H1 (cell line): ENCODE measurements around the gene PRXL2B. TPM values are rescaled to one million over a fixed set of nuclear protein-coding genes. Genes with fewer than 3 reads are reported as not detected.

Source experiments
- CTCF ChIA-PET: fragments of 300-600 bp; sonication (Branson Sonifier 250); formaldehyde crosslinking; loops from one replicate; lab custom pipeline; 2021; ENCODE audit not compliant: partially characterized antibody; lab: Charles Lee
- POLR2A ChIA-PET: fragments of 300-600 bp; sonication (Branson Sonifier 250); formaldehyde crosslinking; loops from one replicate; lab custom pipeline; 2021; ENCODE audit warnings: inconsistent platforms; ENCODE audit not compliant: partially characterized antibody; lab: Charles Lee
- DNase-seq, 2 experiments: peaks; one replicate each; pipeline versions ENCODE4 v3.0.0 to v3.0.0-alpha.2; 2010 to 2022; ENCODE audit warnings: low spot score in 2 of 2, low read depth in 1 of 2, mixed read lengths in 1 of 2
- FAIRE-seq: peaks from 2 replicates; lab custom pipeline; 2011; peaks lifted over from hg19 to GRCh38; lab: Jason Lieb, UNC
- H2AFZ ChIP-seq: 2 replicates; pipeline ENCODE4 v1.8.1; 2012; ENCODE audit warnings: low read length, inconsistent platforms
- H2AK5ac ChIP-seq: 2 replicates; pipeline ENCODE4 v1.6.1; 2013; ENCODE audit warnings: low read depth, low read length
- H2BK120ac ChIP-seq: replicated peaks from 2 replicates; pipeline ENCODE3; 2013; ENCODE audit warnings: low read depth, low read length, inconsistent platforms
- H2BK12ac ChIP-seq: 2 replicates; pipeline ENCODE4 v1.6.1; 2013; ENCODE audit warnings: low read depth, low read length
- H2BK15ac ChIP-seq: 2 replicates; pipeline ENCODE4 v1.6.1; 2013; ENCODE audit warnings: low read length
- H2BK20ac ChIP-seq: 2 replicates; pipeline ENCODE4 v1.6.1; 2013; ENCODE audit warnings: low read length
- H2BK5ac ChIP-seq: 2 replicates; pipeline ENCODE4 v1.6.1; 2013; ENCODE audit warnings: low read depth, low read length
- H3K14ac ChIP-seq: 2 replicates; pipeline ENCODE4 v1.6.1; 2013; ENCODE audit warnings: inconsistent platforms; ENCODE audit not compliant: insufficient read length
- H3K18ac ChIP-seq: 2 replicates; pipeline ENCODE4 v1.6.1; 2013; ENCODE audit warnings: low read length; ENCODE audit errors: extremely low read depth
- H3K23ac ChIP-seq: 2 replicates; pipeline ENCODE4 v1.6.1; 2013; ENCODE audit warnings: inconsistent platforms; ENCODE audit not compliant: insufficient read length
- H3K23me2 ChIP-seq: 2 replicates; pipeline ENCODE4 v1.6.1; 2013; ENCODE audit warnings: low read depth, low read length
- H3K27ac ChIP-seq: 2 replicates; pipeline ENCODE4 v1.6.1; 2011; ENCODE audit warnings: low read depth, low read length, inconsistent platforms
- H3K27me3 ChIP-seq, 4 experiments: replicated peaks in 1 of 4; 1 replicate in 1 of 4; 2 replicates in 3 of 4; pipeline versions ENCODE4 v1.6.1 to v1.8.1; 2011 to 2013; ENCODE audit warnings: low read length in 3 of 4, mild to moderate bottlenecking in 3 of 4, inconsistent platforms in 2 of 4, mixed read lengths in 2 of 4, moderate library complexity in 1 of 4; ENCODE audit not compliant: control insufficient read depth in 3 of 4, insufficient read depth in 3 of 4; ENCODE audit errors: extremely low read depth in 1 of 4
- H3K36me3 ChIP-seq, 4 experiments: 2 replicates each; pipeline versions ENCODE4 v1.6.1 to v1.8.1; 2011 to 2013; ENCODE audit warnings: mild to moderate bottlenecking in 4 of 4, low read length in 3 of 4, moderate library complexity in 2 of 4, control low read depth in 1 of 4, inconsistent platforms in 1 of 4; ENCODE audit not compliant: insufficient read depth in 4 of 4, control insufficient read depth in 2 of 4
- H3K4ac ChIP-seq: replicated peaks from 2 replicates; pipeline ENCODE3; 2013; ENCODE audit warnings: low read length, low read depth, mixed read lengths, inconsistent platforms; ENCODE audit not compliant: insufficient read length
- H3K4me1 ChIP-seq, 4 experiments: replicated peaks in 1 of 4; 1 replicate in 1 of 4; 2 replicates in 3 of 4; pipeline versions ENCODE4 v1.6.1 to v1.8.1; 2011 to 2013; ENCODE audit warnings: low read length in 3 of 4, inconsistent platforms in 2 of 4, mixed read lengths in 1 of 4; ENCODE audit not compliant: insufficient read depth in 4 of 4, control insufficient read depth in 3 of 4
- H3K4me2 ChIP-seq, 2 experiments: 2 replicates each; pipeline versions ENCODE4 v1.6.1 to v1.8.1; 2011 to 2013; ENCODE audit warnings: low read depth in 2 of 2, low read length in 2 of 2, control low read depth in 1 of 2, inconsistent platforms in 1 of 2, mild to moderate bottlenecking in 1 of 2; ENCODE audit not compliant: insufficient read depth in 1 of 2
- H3K4me3 ChIP-seq, 4 experiments: fragments of 200-600, 300-600 bp in 1 of 4; sonication (generic), shearing (Covaris generic), sonication (Bioruptor Twin) in 1 of 4; 2 replicates each; pipeline versions ENCODE4 v1.5.1 to v1.8.1; 2011 to 2016; ENCODE audit warnings: low read length in 4 of 4, low read depth in 3 of 4, control low read depth in 2 of 4, inconsistent platforms in 2 of 4, mild to moderate bottlenecking in 2 of 4, mixed read lengths in 1 of 4, moderate library complexity in 1 of 4; ENCODE audit not compliant: insufficient read depth in 2 of 4; ENCODE audit errors: extremely low read depth in 1 of 4
- H3K56ac ChIP-seq: replicated peaks from 2 replicates; pipeline ENCODE3; 2013; ENCODE audit warnings: low read depth, mild to moderate bottlenecking, mixed read lengths, low read length, inconsistent platforms; ENCODE audit not compliant: insufficient read length
- H3K79me1 ChIP-seq: 2 replicates; pipeline ENCODE4 v1.6.1; 2013; ENCODE audit warnings: low read depth, low read length, control low read depth
- H3K79me2 ChIP-seq, 2 experiments: 2 replicates each; pipeline versions ENCODE4 v1.6.1 to v1.8.1; 2012 to 2013; ENCODE audit warnings: low read length in 2 of 2, mild to moderate bottlenecking in 2 of 2, inconsistent platforms in 1 of 2; ENCODE audit not compliant: insufficient read depth in 2 of 2, control insufficient read depth in 1 of 2
- H3K9ac ChIP-seq, 4 experiments: replicated peaks in 1 of 4; 1 replicate in 1 of 4; 2 replicates in 3 of 4; pipeline versions ENCODE4 v1.6.1 to v1.8.1; 2011 to 2013; ENCODE audit warnings: low read depth in 3 of 4, low read length in 3 of 4, control low read depth in 2 of 4, mild to moderate bottlenecking in 2 of 4, moderate library complexity in 2 of 4, inconsistent platforms in 1 of 4; ENCODE audit errors: extremely low read depth in 1 of 4
- H3K9me3 ChIP-seq, 2 experiments: 2 replicates each; pipeline versions ENCODE4 v1.6.1 to v1.8.1; 2012 to 2013; ENCODE audit warnings: mild to moderate bottlenecking in 2 of 2, moderate library complexity in 2 of 2, control low read depth in 1 of 2, inconsistent platforms in 1 of 2, low read depth in 1 of 2, low read length in 1 of 2, mixed read lengths in 1 of 2; ENCODE audit not compliant: insufficient read depth in 2 of 2
- H4K20me1 ChIP-seq, 2 experiments: replicated peaks in 1 of 2; 2 replicates each; pipeline versions ENCODE3 to v1.8.1; 2011 to 2013; ENCODE audit warnings: inconsistent platforms in 2 of 2, low read length in 2 of 2, mild to moderate bottlenecking in 1 of 2; ENCODE audit not compliant: insufficient read depth in 2 of 2, control insufficient read depth in 1 of 2
- H4K5ac ChIP-seq: 2 replicates; pipeline ENCODE4 v1.6.1; 2013; ENCODE audit warnings: low read length, low read depth, mixed read lengths, inconsistent platforms; ENCODE audit not compliant: insufficient read length
- H4K8ac ChIP-seq: 2 replicates; pipeline ENCODE4 v1.8.0; 2013; ENCODE audit warnings: mild to moderate bottlenecking, moderate library complexity, low read length, inconsistent platforms; ENCODE audit not compliant: insufficient read depth; ENCODE audit errors: extremely low read depth
- H4K91ac ChIP-seq: replicated peaks from 2 replicates; pipeline ENCODE3; 2013; ENCODE audit warnings: low read length, mixed read lengths, inconsistent platforms; ENCODE audit not compliant: insufficient read length
- CTCF ChIP-seq, 3 experiments: IDR thresholded peaks; 1 replicate in 2 of 3; 2 replicates in 1 of 3; pipeline versions ENCODE4 v1.5.1 to v1.6.1; 2011; ENCODE audit warnings: low read length in 3 of 3, mild to moderate bottlenecking in 3 of 3, inconsistent platforms in 2 of 3, low read depth in 1 of 3, moderate library complexity in 1 of 3; ENCODE audit not compliant: insufficient read depth in 1 of 3; ENCODE audit errors: control extremely low read depth in 1 of 3
- E2F6 ChIP-seq: IDR thresholded peaks from 2 replicates; pipeline ENCODE4 v1.6.1; 2012; ENCODE audit warnings: inconsistent platforms
- EGR1 ChIP-seq: IDR thresholded peaks from 2 replicates; pipeline ENCODE4 v1.6.1; 2011; ENCODE audit warnings: low read depth, low read length, borderline replicate concordance
- GABPA ChIP-seq: IDR thresholded peaks from 2 replicates; pipeline ENCODE4 v1.6.1; 2011; ENCODE audit warnings: mild to moderate bottlenecking, low read length, moderate library complexity, borderline replicate concordance; ENCODE audit not compliant: insufficient read depth
- RAD21 ChIP-seq, 2 experiments: IDR thresholded peaks in 1 of 2; conservative IDR thresholded peaks in 1 of 2; 2 replicates each; pipeline ENCODE4 v1.6.1; 2011; ENCODE audit warnings: low read depth in 2 of 2, low read length in 2 of 2, improper control_type of control experiment in 1 of 2, inconsistent platforms in 1 of 2, mild to moderate bottlenecking in 1 of 2, moderate library complexity in 1 of 2
- SP4 ChIP-seq: IDR thresholded peaks from 2 replicates; pipeline ENCODE4 v1.6.1; 2012; ENCODE audit warnings: low read length, inconsistent platforms
- TCF12 ChIP-seq: IDR thresholded peaks from 2 replicates; pipeline ENCODE4 v1.6.1; 2011; ENCODE audit warnings: low read depth, mild to moderate bottlenecking, low read length
- TEAD4 ChIP-seq: IDR thresholded peaks from 2 replicates; pipeline ENCODE4 v1.6.1; 2012; ENCODE audit warnings: low read depth, low read length, inconsistent platforms, mixed read lengths
- WGBS, 2 experiments: shearing (Covaris generic) in 1 of 2; methylation state at CpG; one replicate each; pipeline versions ENCODE4 v1.1.6 to v1.1.7; 2013 to 2015; ENCODE audit warnings: low lambda C conversion rate in 2 of 2, mixed read lengths in 2 of 2, inconsistent platforms in 1 of 2, low coverage in 1 of 2, missing lambda C conversion rate in 1 of 2; ENCODE audit not compliant: insufficient replicate concordance in 2 of 2, insufficient coverage in 1 of 2, insufficient read length in 1 of 2; ENCODE audit errors: extremely low coverage in 1 of 2, missing lambda C conversion rate in 1 of 2; 5-methylcytosine and 5-hydroxymethylcytosine counted together
- polyA plus RNA-seq, 7 experiments: library from polyadenylated mRNA; depleted of rRNA in 3 of 7; stranded (reverse) in 5 of 7; unstranded in 2 of 7; fragments of >200 nt in 5 of 7; fragments of 200-250 nt in 2 of 7; gene quantifications; 1 replicate in 5 of 7; 2 replicates in 1 of 7; 4 replicates in 1 of 7; pipeline versions ENCODE4 v1.2.1 to v1.2.3, GENCODE V29; 2011 to 2013; ENCODE audit warnings: missing spikeins in 2 of 7, mixed read lengths in 2 of 7
- total RNA-seq: library from RNA; stranded (reverse); fragmentation: NEBNext Ultra II Directional; extraction: Animal tissue kit (Norgen Biotek cat#: 25700); gene quantifications from 2 replicates; pipeline ENCODE4 v1.2.1, GENCODE V29; 2021

Gene PRXL2B
- total and polyA plus RNA-seq, 2 of the 8 experiments (the other 6 are each of a cell fraction or from before 2014, with no cell fraction given) = 35.3 to 46.0 TPM

- no peaks in the 10 kb centered on the region for H3K36me3 ChIP-seq
- peak in 1 of 2 experiments; percentile 94 for DNase-seq
- no peak overlapping the region for H2AK5ac ChIP-seq
- no peak overlapping the region for H4K5ac ChIP-seq
- H2BK120ac ChIP-seq = no peak overlapping the region
- H3K4me2 ChIP-seq = peak overlapping the region; percentile 82 to 92
- H3K4me1 ChIP-seq = peaks cover 0 to 31% (median 26%) of the 10 kb centered on the region in 4 experiments; a peak in 6 of 7 replicates
- no peaks in the 10 kb centered on the region for H3K79me1 ChIP-seq
- peak overlapping the region in 1 of 4 experiments; percentile 75; a peak in 4 of 8 replicates for H3K4me3 ChIP-seq
- H3K27ac ChIP-seq = no peak overlapping the region
- no peak overlapping the region for H2BK20ac ChIP-seq
- H2BK5ac ChIP-seq = no peak overlapping the region; the same call in 1 of the 2 replicates
- no peaks in the 10 kb centered on the region for H4K20me1 ChIP-seq
- H3K27me3 ChIP-seq = peaks cover 0 to 7% (median 3%) of the 10 kb centered on the region in 4 experiments; a peak in 3 of 7 replicates
- peaks cover 10% of the 10 kb centered on the region; the same call in 1 of the 2 replicates for H3K23me2 ChIP-seq
- H2BK15ac ChIP-seq = no peak overlapping the region; the same call in 1 of the 2 replicates
- no peak overlapping the region for H4K91ac ChIP-seq
- no peak overlapping the region for H4K8ac ChIP-seq
- no peaks in the 10 kb centered on the region for H3K79me2 ChIP-seq
- no peak overlapping the region; the same call in 1 of the 2 replicates for H3K18ac ChIP-seq
- ChIA-PET CTCF (interaction anchor here (0.6 to 3.7 kb wide), 28 partner anchors 8 to 1546 kb away, joined by 3 to 27 read pairs (median 4); partner anchors contain the start of genes HES5, PANK4 and PEX10), POLR2A (interaction anchor here (0.6 to 1.6 kb wide), 8 partner anchors 12 to 513 kb away, joined by 3 to 9 read pairs (median 4); partner anchors contain the start of genes MORN1 and RER1)
- H2BK12ac ChIP-seq = no peak overlapping the region
- H3K9ac ChIP-seq = no peak overlapping the region
- no peak overlapping the region for H3K14ac ChIP-seq
- 58% methylated on average over 12 of the region's 17 CpGs; no CpG with 5 or more reads in 1 of the 2 experiments for WGBS, 2 experiments
- no peak overlapping the region for H3K4ac ChIP-seq
- H2AFZ ChIP-seq = no peak overlapping the region
- H3K9me3 ChIP-seq = no peaks in the 10 kb centered on the region
- no peak overlapping the region for H3K23ac ChIP-seq
- H3K56ac ChIP-seq = no peak overlapping the region
- no peak for FAIRE-seq
- TF ChIP-seq E2F6 = peak; percentile 38; the same call in 1 of the 2 replicates
- TF ChIP-seq GABPA = peak; percentile 80; the same call in 1 of the 2 replicates
- peak; percentile 85 to 89 for TF ChIP-seq RAD21 (IDR thresholded peaks at IDR 0.05 in 1 of 2, conservative IDR thresholded peaks at IDR 0.05 in 1 of 2; ENCODE audit: low read depth in 2 of 2, low read length in 2 of 2)
- no peak for TF ChIP-seq EGR1
- no peak for TF ChIP-seq SP4
- TF ChIP-seq TCF12 = peak; percentile 71; the same call in 1 of the 2 replicates
- TF ChIP-seq CTCF (IDR thresholded peaks at IDR 0.05; ENCODE audit: control extremely low read depth in 1 of 3, insufficient read depth in 1 of 3, low read depth in 1 of 3, low read length in 3 of 3) = peak in 2 of 3 experiments; percentile 90 to 94; a peak in 3 of 4 replicates
- TF ChIP-seq TEAD4 = no peak
These were observed 38.4 kb upstream of the PRXL2B start for GRCh38 chr1:2548068-2548589.
